SK-N-SH treated with all-trans-retinoic acid at 6 μM for 48 hours (cell line): ENCODE data around the gene ST6GAL1.

Experiments
- ATAC-seq: fragments of 200-7000 bp; cut with Tn5 transposase; 3 replicates; pipeline ENCODE4 v1.9.1; 2020; ENCODE audit warnings: mild to moderate bottlenecking, moderate library complexity
- BACH2 ChIP-seq: fragments of 250-450 bp; sonication (Bioruptor Pico); IDR thresholded peaks from 2 replicates; pipeline ENCODE4 v1.9.0; 2021; ENCODE audit warnings: mild to moderate bottlenecking, borderline replicate concordance
- CREB5 ChIP-seq: fragments of 250-450 bp; sonication (Bioruptor Pico); IDR thresholded peaks from 2 replicates; pipeline ENCODE4 v1.5.1; 2020; ENCODE audit warnings: low read depth, mild to moderate bottlenecking, moderate library complexity
- CSDC2 ChIP-seq: fragments of 250-450 bp; sonication (Bioruptor Pico); IDR thresholded peaks from 2 replicates; pipeline ENCODE4 v1.5.0; 2020; ENCODE audit warnings: mild to moderate bottlenecking, moderate library complexity
- CSRNP3 ChIP-seq: fragments of 250-450 bp; sonication (Bioruptor Pico); IDR thresholded peaks from 2 replicates; pipeline ENCODE4 v1.5.1; 2021; ENCODE audit warnings: mild to moderate bottlenecking, moderate library complexity
- GLIS3 ChIP-seq: fragments of 250-450 bp; sonication (Bioruptor Pico); IDR thresholded peaks from 2 replicates; pipeline ENCODE4 v1.5.0; 2020; ENCODE audit warnings: mild to moderate bottlenecking, moderate library complexity
- ISL1 ChIP-seq: fragments of 250-450 bp; sonication (Bioruptor Pico); IDR thresholded peaks from 2 replicates; pipeline ENCODE4 v2.1.2; 2022; ENCODE audit warnings: mild to moderate bottlenecking, moderate library complexity
- OSR1 ChIP-seq: fragments of 250-450 bp; sonication (Bioruptor Pico); IDR thresholded peaks from 2 replicates; pipeline ENCODE4 v1.8.0; 2022; ENCODE audit warnings: moderate library complexity, mild to moderate bottlenecking, inconsistent platforms
- PATZ1 ChIP-seq: fragments of 250-450 bp; sonication (Bioruptor Pico); IDR thresholded peaks from 2 replicates; pipeline ENCODE4 v1.8.0; 2020; ENCODE audit warnings: mild to moderate bottlenecking, moderate library complexity, borderline replicate concordance
- POU6F1 ChIP-seq: fragments of 250-450 bp; sonication (Bioruptor Pico); IDR thresholded peaks from 2 replicates; pipeline ENCODE4 v1.8.0; 2021; ENCODE audit warnings: low read depth, mild to moderate bottlenecking, moderate library complexity, borderline replicate concordance
- PPARA ChIP-seq: fragments of 250-450 bp; sonication (Bioruptor Pico); IDR thresholded peaks from 2 replicates; pipeline ENCODE4 v1.5.0; 2020; ENCODE audit warnings: mild to moderate bottlenecking, borderline replicate concordance
- RARB ChIP-seq: fragments of 250-450 bp; sonication (Bioruptor Pico); IDR thresholded peaks from 2 replicates; pipeline ENCODE4 v1.8.0; 2021; ENCODE audit warnings: mild to moderate bottlenecking, moderate library complexity
- SNAI2 ChIP-seq: fragments of 250-450 bp; sonication (Bioruptor Pico); IDR thresholded peaks from 2 replicates; pipeline ENCODE4 v1.5.0; 2020; ENCODE audit warnings: mild to moderate bottlenecking, moderate library complexity
- TOX ChIP-seq: fragments of 250-450 bp; sonication (Bioruptor Pico); IDR thresholded peaks from 2 replicates; pipeline ENCODE4 v1.8.0; 2021; ENCODE audit warnings: mild to moderate bottlenecking, moderate library complexity, borderline replicate concordance
- TSHZ2 ChIP-seq: fragments of 250-450 bp; sonication (Bioruptor Pico); IDR thresholded peaks from 2 replicates; pipeline ENCODE4 v1.5.0; 2020; ENCODE audit warnings: mild to moderate bottlenecking, moderate library complexity
- ZFP3 ChIP-seq: fragments of 250-450 bp; sonication (Bioruptor Pico); IDR thresholded peaks from 2 replicates; pipeline ENCODE4 v1.5.0; 2020; ENCODE audit warnings: mild to moderate bottlenecking, moderate library complexity
- ZFP30 ChIP-seq: fragments of 450-650 bp; formaldehyde crosslinking; IDR thresholded peaks from 2 replicates; pipeline ENCODE4 v1.5.0; 2022; ENCODE audit warnings: mild to moderate bottlenecking, moderate library complexity
- ZNF565 ChIP-seq: fragments of 450-650 bp; formaldehyde crosslinking; conservative IDR thresholded peaks from 2 replicates; pipeline ENCODE4 v1.5.0; 2020; ENCODE audit warnings: low read depth, mild to moderate bottlenecking, moderate library complexity
- ZNF70 ChIP-seq: fragments of 450-650 bp; formaldehyde crosslinking; IDR thresholded peaks from 2 replicates; pipeline ENCODE4 v1.5.0; 2020; ENCODE audit warnings: mild to moderate bottlenecking, moderate library complexity
- ZNF8 ChIP-seq: fragments of 450-650 bp; formaldehyde crosslinking; IDR thresholded peaks from 2 replicates; pipeline ENCODE4 v1.5.0; 2020; ENCODE audit warnings: mild to moderate bottlenecking, moderate library complexity

The ST6GAL1 gene

GRCh38 chr3:187005827-187006481 is 75.6 kb downstream of the ST6GAL1 start (continued):
- TF ChIP-seq CSRNP3 = no peak
- no peak for TF ChIP-seq ZNF70
- no peak for TF ChIP-seq OSR1
- no peak for TF ChIP-seq PPARA (CRISPR knock-in tag)
- no peak for TF ChIP-seq CREB5 (CRISPR knock-in tag)
- no peak for TF ChIP-seq SNAI2 (CRISPR knock-in tag)
- no peak for TF ChIP-seq ZNF565 (CRISPR knock-in tag)
- no peak for TF ChIP-seq CSDC2 (CRISPR knock-in tag)
- TF ChIP-seq GLIS3 (CRISPR knock-in tag) = no peak

GRCh38 chr3:187006864-187007630 is 76.7 kb downstream of the ST6GAL1 start:
- no peak for ATAC-seq

More at GRCh38 chr3:187006864-187007630, 76.7 kb downstream of the ST6GAL1 start:
- no peak for TF ChIP-seq TOX (CRISPR knock-in tag)
- no peak for TF ChIP-seq PATZ1
- no peak for TF ChIP-seq ZNF8 (CRISPR knock-in tag)
- no peak for TF ChIP-seq RARB (CRISPR knock-in tag)
- TF ChIP-seq ISL1 = no peak
- no peak for TF ChIP-seq POU6F1 (CRISPR knock-in tag)
- no peak for TF ChIP-seq CSRNP3
- no peak for TF ChIP-seq CSDC2 (CRISPR knock-in tag)
- no peak for TF ChIP-seq ZFP3
- TF ChIP-seq ZFP30 (CRISPR knock-in tag) = no peak
- TF ChIP-seq CREB5 (CRISPR knock-in tag) = no peak
- TF ChIP-seq BACH2 (CRISPR knock-in tag) = no peak
- no peak for TF ChIP-seq TSHZ2 (CRISPR knock-in tag)
- TF ChIP-seq, all 23 proteins: peak for 0
